Osteoblast (primary cell): ENCODE measurements around the gene CSNK2A3. TPM values are rescaled to one million over a fixed set of nuclear protein-coding genes. Genes with fewer than 3 reads are reported as not detected.

Experiments
- DNase-seq: peaks from one replicate; pipeline ENCODE4 v3.0.0; 2011; ENCODE audit warnings: low spot score, mixed read lengths; ENCODE audit not compliant: insufficient read length; ENCODE audit errors: missing footprints
- H2AFZ ChIP-seq: 2 replicates; pipeline ENCODE4 v1.6.0; 2011; ENCODE audit warnings: mild to moderate bottlenecking, low read length
- H3K27ac ChIP-seq: 2 replicates; pipeline ENCODE4 v1.5.1; 2011; ENCODE audit warnings: mild to moderate bottlenecking, low read depth, low read length, moderate library complexity
- H3K27me3 ChIP-seq: 2 replicates; pipeline ENCODE4 v1.6.0; 2012; ENCODE audit warnings: mild to moderate bottlenecking, control low read depth, inconsistent platforms, low read length, moderate library complexity; ENCODE audit not compliant: insufficient read depth
- H3K36me3 ChIP-seq: 2 replicates; pipeline ENCODE4 v1.5.1; 2011; ENCODE audit warnings: mild to moderate bottlenecking, low read length, control low read depth, moderate library complexity; ENCODE audit not compliant: insufficient read depth
- H3K4me1 ChIP-seq: 2 replicates; pipeline ENCODE4 v1.5.1; 2011; ENCODE audit warnings: mild to moderate bottlenecking, low read length, control low read depth, moderate library complexity; ENCODE audit not compliant: insufficient read depth
- H3K4me2 ChIP-seq: 2 replicates; pipeline ENCODE4 v1.6.0; 2011; ENCODE audit warnings: mild to moderate bottlenecking, low read length; ENCODE audit not compliant: insufficient read depth
- H3K4me3 ChIP-seq: fragments of 200-600 bp; sonication (generic); 3 replicates; pipeline ENCODE4 v1.5.1; 2012; ENCODE audit warnings: mild to moderate bottlenecking, low read length, inconsistent platforms; ENCODE audit not compliant: insufficient read depth
- H3K79me2 ChIP-seq: 2 replicates; pipeline ENCODE4 v1.6.0; 2012; ENCODE audit warnings: mild to moderate bottlenecking, low read length, control low read depth, inconsistent platforms; ENCODE audit not compliant: insufficient read depth
- H3K9me3 ChIP-seq: 2 replicates; pipeline ENCODE4 v1.5.1; 2011; ENCODE audit warnings: low read depth, low read length, control low read depth
- H4K20me1 ChIP-seq: 2 replicates; pipeline ENCODE4 v1.6.0; 2012; ENCODE audit warnings: mild to moderate bottlenecking, low read length, control low read depth; ENCODE audit not compliant: insufficient read depth
- CTCF ChIP-seq: IDR thresholded peaks from 2 replicates; pipeline ENCODE4 v1.5.1; 2011; ENCODE audit warnings: mild to moderate bottlenecking, low read depth, low read length, moderate library complexity; ENCODE audit errors: extremely low read depth
- total RNA-seq: library from RNA; depleted of rRNA; stranded (reverse); fragments of >200 nt; gene quantifications from 2 replicates; pipeline ENCODE4 v1.2.3, GENCODE V29; 2012

CSNK2A3 gene
- total RNA-seq, 1 donor: 2.2 TPM

DNA sequence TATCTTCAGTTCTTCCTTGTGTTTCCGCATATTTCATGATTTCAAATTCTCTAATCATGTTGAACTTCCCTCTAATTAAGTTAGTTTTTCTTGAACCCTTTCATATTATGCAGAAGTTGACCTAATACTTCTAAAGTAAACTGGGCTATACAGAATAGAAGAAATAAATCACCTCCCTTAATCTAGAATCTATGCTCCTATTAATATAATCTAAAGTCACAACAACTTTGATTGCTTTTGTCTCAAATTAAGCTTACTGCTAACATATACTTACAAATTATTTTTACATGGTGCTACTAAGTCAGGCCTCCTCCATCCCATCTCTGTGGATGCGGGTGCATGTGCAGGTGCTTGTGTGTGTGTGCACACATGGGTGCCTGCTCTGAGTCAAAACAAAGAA lies 27.3 kb upstream of the CSNK2A3 start:
- H2AFZ ChIP-seq: no peak overlapping the region
- no peaks in the 10 kb centered on the region for H3K36me3 ChIP-seq
- no peaks in the 10 kb centered on the region for H3K79me2 ChIP-seq
- no peak overlapping the region for H3K4me2 ChIP-seq
- no peak for DNase-seq
- no peaks in the 10 kb centered on the region for H3K9me3 ChIP-seq
- TF ChIP-seq CTCF: no peak
- H4K20me1 ChIP-seq: no peaks in the 10 kb centered on the region
- H3K4me3 ChIP-seq: no peak overlapping the region
- H3K27ac ChIP-seq: no peak overlapping the region
- H3K4me1 ChIP-seq: no peaks in the 10 kb centered on the region
- no peaks in the 10 kb centered on the region for H3K27me3 ChIP-seq

DNA sequence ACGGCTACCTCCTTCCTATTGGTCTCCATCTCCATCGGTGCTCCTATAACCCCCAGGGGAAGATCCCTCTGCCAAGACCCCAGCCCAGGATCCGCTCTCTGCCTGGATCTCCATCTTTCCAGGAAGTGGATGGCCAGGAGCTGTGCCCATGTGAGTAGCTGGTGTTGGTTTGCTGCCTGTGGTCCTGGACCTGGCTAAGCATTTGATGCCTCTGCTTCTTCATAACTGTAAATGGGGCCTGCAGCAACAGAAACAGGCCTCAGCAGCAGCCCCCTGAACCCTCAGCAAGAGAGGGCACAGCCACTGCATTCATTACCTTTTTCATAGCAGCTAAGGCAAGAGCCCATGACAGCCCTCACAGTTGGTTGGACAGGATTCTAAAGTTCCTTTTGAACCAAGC lies 26.6 kb upstream of the CSNK2A3 start:
- Histone ChIP-seq H3K4me2 (no peak overlapping the region), H4K20me1 (no peaks in the 10 kb centered on the region), H3K36me3 (no peaks in the 10 kb centered on the region), H3K4me1 (no peaks in the 10 kb centered on the region), H3K9me3 (no peaks in the 10 kb centered on the region), H2AFZ (no peak overlapping the region), H3K4me3 (no peak overlapping the region), H3K27ac (no peak overlapping the region), H3K27me3 (no peaks in the 10 kb centered on the region), H3K79me2 (no peaks in the 10 kb centered on the region)
- no peak for TF ChIP-seq CTCF
- DNase-seq: no peak

- no peaks in the 10 kb centered on the region for H3K36me3 ChIP-seq
- no peak overlapping the region for H2AFZ ChIP-seq
- no peaks in the 10 kb centered on the region for H4K20me1 ChIP-seq
- no peaks in the 10 kb centered on the region for H3K4me1 ChIP-seq
- no peak for TF ChIP-seq CTCF
- H3K4me2 ChIP-seq: no peak overlapping the region
- H3K9me3 ChIP-seq: no peaks in the 10 kb centered on the region
- no peak for DNase-seq
- H3K4me3 ChIP-seq: no peak overlapping the region
- H3K79me2 ChIP-seq: no peaks in the 10 kb centered on the region
- no peaks in the 10 kb centered on the region for H3K27me3 ChIP-seq
- no peak overlapping the region for H3K27ac ChIP-seq
These were observed 25.3 kb upstream of the CSNK2A3 start for GRCh38 chr11:11378184-11378940.

GRCh38 chr11:11374358-11375148 lies 21.5 kb upstream of the CSNK2A3 start:
- H4K20me1 ChIP-seq: no peaks in the 10 kb centered on the region
- no peak overlapping the region for H3K4me2 ChIP-seq
- H3K4me3 ChIP-seq: no peak overlapping the region
- H3K9me3 ChIP-seq: no peaks in the 10 kb centered on the region
- TF ChIP-seq CTCF: no peak
- H3K27me3 ChIP-seq: no peaks in the 10 kb centered on the region
- DNase-seq: no peak
- H3K4me1 ChIP-seq: no peaks in the 10 kb centered on the region
- H3K79me2 ChIP-seq: no peaks in the 10 kb centered on the region
- no peak overlapping the region for H2AFZ ChIP-seq
- no peaks in the 10 kb centered on the region for H3K36me3 ChIP-seq
- no peak overlapping the region for H3K27ac ChIP-seq
